ENCODE results near the gene MAP4K3.
"Not testable (repeated sequence)": the region's sequence is repeated elsewhere in the genome, so short reads cannot be mapped to it uniquely, and the experiment has no call there.

The MAP4K3 gene

GRCh38 chr2:39370101-39370500 is 67.0 kb downstream of the MAP4K3 start:
- FAIRE-seq = no peak

- no peak for FAIRE-seq
Observed at GRCh38 chr2:39368846-39369245, 68.2 kb downstream of the MAP4K3 start.

- FAIRE-seq = no peak
Observed at GRCh38 chr2:39368376-39368775, 68.7 kb downstream of the MAP4K3 start.

- FAIRE-seq = no peak
Observed at GRCh38 chr2:39362595-39362994, 74.5 kb downstream of the MAP4K3 start.

- peak; percentile 71 for FAIRE-seq
Observed at GRCh38 chr2:39361511-39361910, 75.6 kb downstream of the MAP4K3 start.

- not testable (repeated sequence) for FAIRE-seq
Observed at GRCh38 chr2:39360342-39360741, 76.7 kb downstream of the MAP4K3 start.

- no peak for FAIRE-seq
Observed at GRCh38 chr2:39359453-39360038, 77.5 kb downstream of the MAP4K3 start.

GRCh38 chr2:39356922-39357639 is 80.0 kb downstream of the MAP4K3 start:
- no peak for FAIRE-seq

- FAIRE-seq = no peak
Observed at GRCh38 chr2:39350658-39351057, 86.4 kb downstream of the MAP4K3 start.

GRCh38 chr2:39338502-39338901 is 98.6 kb downstream of the MAP4K3 start:
- FAIRE-seq = no peak

GRCh38 chr2:39335930-39336329 is 101.2 kb downstream of the MAP4K3 start:
- no peak for FAIRE-seq

- no peak for FAIRE-seq
Observed at GRCh38 chr2:39334978-39335377, 102.1 kb downstream of the MAP4K3 start.

- no peak for FAIRE-seq
Observed at GRCh38 chr2:39334529-39334928, 102.6 kb downstream of the MAP4K3 start.

- no peak for FAIRE-seq
Observed at GRCh38 chr2:39326644-39327043, 110.4 kb downstream of the MAP4K3 start.

- no peak for FAIRE-seq
Observed at GRCh38 chr2:39325966-39326365, 111.1 kb downstream of the MAP4K3 start.

GRCh38 chr2:39321056-39322035 is 115.7 kb downstream of the MAP4K3 start:
- not testable (repeated sequence) for FAIRE-seq

- no peak for FAIRE-seq
Observed at GRCh38 chr2:39320162-39320561, 116.9 kb downstream of the MAP4K3 start.

GRCh38 chr2:39313575-39313974 is 123.5 kb downstream of the MAP4K3 start:
- no peak for FAIRE-seq

GRCh38 chr2:39311469-39311868 is 125.6 kb downstream of the MAP4K3 start:
- no peak for FAIRE-seq

GRCh38 chr2:39308778-39309177 is 128.3 kb downstream of the MAP4K3 start:
- FAIRE-seq = peak; percentile 85

GRCh38 chr2:39306626-39307025 is 130.5 kb downstream of the MAP4K3 start:
- FAIRE-seq = no peak

GRCh38 chr2:39304729-39305128 is 132.4 kb downstream of the MAP4K3 start:
- no peak for FAIRE-seq

GRCh38 chr2:39304200-39304599 is 132.9 kb downstream of the MAP4K3 start:
- no peak for FAIRE-seq

GRCh38 chr2:39301352-39301751 is 135.7 kb downstream of the MAP4K3 start:
- no peak for FAIRE-seq
